GM12872 (cell line): ENCODE measurements around the gene DCHS1.

Source experiments
- TF ChIP-seq, protein P1 (sequence below): IDR thresholded peaks from 3 replicates; pipeline ENCODE4 v1.5.1; 2011; ENCODE audit warnings: low read depth, mild to moderate bottlenecking, low read length, moderate library complexity; ENCODE audit not compliant: insufficient read depth

The DCHS1 gene

GRCh38 chr11:6638429-6638828 is 17.2 kb downstream of the DCHS1 start:
- TF ChIP-seq, protein P1, sequence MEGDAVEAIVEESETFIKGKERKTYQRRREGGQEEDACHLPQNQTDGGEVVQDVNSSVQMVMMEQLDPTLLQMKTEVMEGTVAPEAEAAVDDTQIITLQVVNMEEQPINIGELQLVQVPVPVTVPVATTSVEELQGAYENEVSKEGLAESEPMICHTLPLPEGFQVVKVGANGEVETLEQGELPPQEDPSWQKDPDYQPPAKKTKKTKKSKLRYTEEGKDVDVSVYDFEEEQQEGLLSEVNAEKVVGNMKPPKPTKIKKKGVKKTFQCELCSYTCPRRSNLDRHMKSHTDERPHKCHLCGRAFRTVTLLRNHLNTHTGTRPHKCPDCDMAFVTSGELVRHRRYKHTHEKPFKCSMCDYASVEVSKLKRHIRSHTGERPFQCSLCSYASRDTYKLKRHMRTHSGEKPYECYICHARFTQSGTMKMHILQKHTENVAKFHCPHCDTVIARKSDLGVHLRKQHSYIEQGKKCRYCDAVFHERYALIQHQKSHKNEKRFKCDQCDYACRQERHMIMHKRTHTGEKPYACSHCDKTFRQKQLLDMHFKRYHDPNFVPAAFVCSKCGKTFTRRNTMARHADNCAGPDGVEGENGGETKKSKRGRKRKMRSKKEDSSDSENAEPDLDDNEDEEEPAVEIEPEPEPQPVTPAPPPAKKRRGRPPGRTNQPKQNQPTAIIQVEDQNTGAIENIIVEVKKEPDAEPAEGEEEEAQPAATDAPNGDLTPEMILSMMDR = no peak

DNA sequence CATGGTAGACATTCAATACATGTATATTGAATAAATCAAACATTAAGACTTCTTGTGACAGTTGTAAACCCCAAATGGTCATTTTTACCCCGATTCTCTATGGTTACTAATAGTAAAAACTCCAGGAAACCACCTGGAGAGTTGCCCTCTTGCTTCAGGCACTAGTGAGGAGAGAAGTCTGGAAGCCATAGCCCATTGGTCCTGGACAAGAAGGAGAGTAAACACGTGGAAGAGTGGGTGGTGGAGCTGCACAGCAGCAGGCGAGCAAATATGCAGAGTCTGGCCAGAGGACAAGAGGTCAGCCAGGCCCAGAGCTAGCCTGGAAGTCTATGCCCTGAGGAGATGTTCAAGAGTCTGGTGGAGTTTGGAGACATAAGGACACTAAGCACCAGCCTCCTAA is 17.7 kb downstream of the DCHS1 start:
- TF ChIP-seq, protein P1 = no peak

- TF ChIP-seq, protein P1 = no peak
Measured at GRCh38 chr11:6636480-6636879, 19.1 kb downstream of the DCHS1 start.

- TF ChIP-seq, protein P1 = no peak
Measured at GRCh38 chr11:6635082-6635932, 20.3 kb downstream of the DCHS1 start.

GRCh38 chr11:6634534-6634933 is 21.1 kb downstream of the DCHS1 start:
- TF ChIP-seq, protein P1 = no peak

GRCh38 chr11:6633422-6634408 is 21.9 kb downstream of the DCHS1 start:
- TF ChIP-seq, protein P1 = no peak
